Cardiac muscle cell (in vitro differentiated cells and primary cell): Measurements from ENCODE around the gene ACBD3. TPM values are rescaled to one million over a fixed set of nuclear protein-coding genes. Genes with fewer than 3 reads are reported as not detected.
A peak's percentile ranks its signal among the peaks of the same experiment; 100 is the strongest.

Experiments
- DNase-seq, 2 donors: peaks; one replicate each; pipeline versions ENCODE4 v3.0.0 to v3.0.0-alpha.2; 2010 to 2017; ENCODE audit warnings: low read depth in 1 of 2, low spot score in 1 of 2
- H3K27ac ChIP-seq: fragments of 200-600 bp; sonication (generic); 2 replicates; pipeline ENCODE4 v1.5.1; 2016
- H3K27me3 ChIP-seq: fragments of 200-600 bp; sonication (generic); 2 replicates; pipeline ENCODE4 v1.6.0; 2016; ENCODE audit warnings: control low read depth
- H3K36me3 ChIP-seq: fragments of 200-600 bp; sonication (generic); 2 replicates; pipeline ENCODE4 v1.5.1; 2016; ENCODE audit warnings: control low read depth
- H3K4me1 ChIP-seq: fragments of 200-600 bp; sonication (generic); 2 replicates; pipeline ENCODE4 v1.8.1; 2017; ENCODE audit warnings: low read depth, mild to moderate bottlenecking, mixed run types
- H3K4me3 ChIP-seq: fragments of 200-600 bp; sonication (generic); 2 replicates; pipeline ENCODE4 v1.5.1; 2016; ENCODE audit warnings: mild to moderate bottlenecking
- H3K9me3 ChIP-seq: fragments of 200-600 bp; sonication (generic); 2 replicates; pipeline ENCODE4 v1.5.1; 2017; ENCODE audit warnings: low read depth, mild to moderate bottlenecking, control low read depth
- polyA plus RNA-seq: library from polyadenylated mRNA; unstranded; fragments of >200 nt; fragmentation: Nextera tagmentation; extraction: Ambion mirVana; gene quantifications from 2 replicates; pipeline ENCODE4 v1.2.1, GENCODE V29; 2016
- total RNA-seq: library from RNA; depleted of rRNA; stranded (reverse); fragments of >200 nt; gene quantifications from 2 replicates; pipeline ENCODE4 v1.2.3, GENCODE V29; 2016
- TF ChIP-seq, protein P1 (sequence below): IDR thresholded peaks from 2 replicates; pipeline ENCODE4 v1.5.1; 2012; ENCODE audit warnings: low read depth, mild to moderate bottlenecking, low read length

ACBD3 gene
- total and polyA plus RNA-seq, 2 experiments from 2014 or later, result 45.5 to 47.4 TPM

DNA sequence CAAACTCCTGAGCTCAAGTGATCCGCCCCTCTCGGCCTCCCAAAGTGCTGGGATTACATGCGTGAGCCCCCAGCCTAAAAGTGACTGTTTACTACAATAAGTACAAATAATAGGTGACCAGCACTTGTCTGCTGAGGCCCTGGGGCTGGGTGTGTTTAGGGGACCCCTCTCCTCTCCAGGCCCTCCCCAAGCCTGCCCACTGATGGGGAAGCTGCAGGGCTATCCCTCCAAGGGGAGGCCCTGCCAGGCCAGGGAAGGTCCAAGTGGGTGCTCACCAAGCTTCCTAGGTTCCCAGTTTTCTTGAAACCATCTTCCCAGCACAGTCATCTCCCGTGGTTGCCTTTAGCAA lies 63.4 kb downstream of the ACBD3 start:
- no peak for DNase-seq
- TF ChIP-seq, protein P1, sequence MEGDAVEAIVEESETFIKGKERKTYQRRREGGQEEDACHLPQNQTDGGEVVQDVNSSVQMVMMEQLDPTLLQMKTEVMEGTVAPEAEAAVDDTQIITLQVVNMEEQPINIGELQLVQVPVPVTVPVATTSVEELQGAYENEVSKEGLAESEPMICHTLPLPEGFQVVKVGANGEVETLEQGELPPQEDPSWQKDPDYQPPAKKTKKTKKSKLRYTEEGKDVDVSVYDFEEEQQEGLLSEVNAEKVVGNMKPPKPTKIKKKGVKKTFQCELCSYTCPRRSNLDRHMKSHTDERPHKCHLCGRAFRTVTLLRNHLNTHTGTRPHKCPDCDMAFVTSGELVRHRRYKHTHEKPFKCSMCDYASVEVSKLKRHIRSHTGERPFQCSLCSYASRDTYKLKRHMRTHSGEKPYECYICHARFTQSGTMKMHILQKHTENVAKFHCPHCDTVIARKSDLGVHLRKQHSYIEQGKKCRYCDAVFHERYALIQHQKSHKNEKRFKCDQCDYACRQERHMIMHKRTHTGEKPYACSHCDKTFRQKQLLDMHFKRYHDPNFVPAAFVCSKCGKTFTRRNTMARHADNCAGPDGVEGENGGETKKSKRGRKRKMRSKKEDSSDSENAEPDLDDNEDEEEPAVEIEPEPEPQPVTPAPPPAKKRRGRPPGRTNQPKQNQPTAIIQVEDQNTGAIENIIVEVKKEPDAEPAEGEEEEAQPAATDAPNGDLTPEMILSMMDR, result no peak
- peaks cover 12% of the 10 kb centered on the region for H3K4me1 ChIP-seq
- H3K9me3 ChIP-seq, result no peaks in the 10 kb centered on the region
- H3K27me3 ChIP-seq, result peaks cover 7% of the 10 kb centered on the region
- H3K36me3 ChIP-seq, result no peaks in the 10 kb centered on the region
- no peak overlapping the region for H3K4me3 ChIP-seq
- no peak overlapping the region for H3K27ac ChIP-seq

DNA sequence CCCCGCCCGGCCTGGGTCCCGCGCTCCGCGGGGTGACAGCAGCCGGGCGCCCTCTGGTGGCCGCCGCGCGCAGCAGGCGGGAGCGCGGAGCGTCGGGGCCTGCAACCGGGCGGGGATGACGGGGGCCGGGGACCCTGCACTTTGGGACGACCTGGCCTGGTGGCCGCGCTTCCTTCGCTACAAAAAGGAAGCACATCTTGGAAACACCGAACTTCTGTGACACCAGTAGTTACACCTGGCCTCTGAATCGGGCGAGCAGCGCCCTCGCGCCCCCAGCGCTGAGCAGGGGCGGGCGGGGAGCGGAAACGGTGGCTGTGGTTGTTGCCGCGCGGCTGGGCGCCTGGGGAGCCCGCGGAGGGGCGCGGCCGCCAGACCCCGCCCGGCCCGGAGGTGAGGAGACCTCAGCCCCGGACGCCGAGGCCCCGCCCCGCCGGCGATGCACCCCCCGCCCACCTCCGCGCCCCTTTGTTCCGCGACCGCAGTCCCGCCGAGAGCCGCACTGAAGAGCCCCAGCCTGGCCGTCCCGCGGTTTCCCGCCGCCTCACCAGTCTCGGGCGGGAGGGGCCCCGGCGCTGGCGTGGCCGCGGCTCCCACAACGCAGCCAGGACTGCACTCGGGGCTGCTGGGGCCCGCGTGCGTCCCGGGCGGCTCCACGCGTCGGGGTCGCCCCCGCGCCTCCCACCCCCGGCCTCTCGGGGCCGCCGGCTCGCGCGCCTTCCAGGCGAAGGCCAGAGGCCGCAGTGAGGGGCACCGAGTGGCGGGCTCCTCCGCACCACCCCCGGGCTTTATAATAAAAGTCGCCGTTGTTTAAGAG lies 64.7 kb downstream of the ACBD3 start:
- H3K9me3 ChIP-seq, result no peaks in the 10 kb centered on the region
- H3K4me1 ChIP-seq, result peaks cover 5% of the 10 kb centered on the region
- peaks cover 7% of the 10 kb centered on the region for H3K27me3 ChIP-seq
- TF ChIP-seq, protein P1, result peak; percentile 51
- H3K36me3 ChIP-seq, result no peaks in the 10 kb centered on the region
- no peak overlapping the region for H3K27ac ChIP-seq
- DNase-seq, result peak; percentile 52 to 77
- peak overlapping the region; percentile 37 for H3K4me3 ChIP-seq

DNA sequence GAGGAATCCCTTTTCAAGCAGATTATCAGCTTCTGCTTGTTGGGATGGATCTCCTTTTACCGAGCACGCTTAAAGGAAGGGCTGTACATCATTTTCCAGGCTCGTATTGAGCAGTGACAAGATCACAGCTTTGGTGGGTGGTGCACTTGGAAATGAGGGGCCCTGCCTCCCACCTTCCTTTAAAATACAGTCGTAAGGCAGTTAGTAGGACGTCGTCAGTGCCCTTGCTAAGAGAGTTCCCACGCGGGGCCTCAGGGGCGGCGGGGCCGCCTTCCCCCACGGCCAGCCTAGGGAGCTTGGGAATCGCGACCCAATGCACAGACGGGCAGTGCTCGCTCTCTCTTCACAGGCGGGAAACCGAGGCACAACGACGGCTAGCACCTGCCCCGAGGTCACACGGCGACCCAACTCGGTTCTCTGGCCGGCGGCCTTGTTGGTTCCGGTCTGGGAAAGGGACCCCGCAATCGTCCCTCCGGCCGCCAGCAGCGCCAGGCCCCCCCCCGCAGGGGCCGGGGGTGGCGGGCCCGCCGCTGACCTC lies 65.4 kb downstream of the ACBD3 start:
- Histone ChIP-seq H3K4me3 (peak overlapping the region; percentile 37), H3K36me3 (no peaks in the 10 kb centered on the region), H3K9me3 (no peaks in the 10 kb centered on the region), H3K4me1 (peaks cover 5% of the 10 kb centered on the region), H3K27ac (no peak overlapping the region), H3K27me3 (peaks cover 7% of the 10 kb centered on the region)
- no peak for DNase-seq
- TF ChIP-seq, protein P1, result no peak

DNA sequence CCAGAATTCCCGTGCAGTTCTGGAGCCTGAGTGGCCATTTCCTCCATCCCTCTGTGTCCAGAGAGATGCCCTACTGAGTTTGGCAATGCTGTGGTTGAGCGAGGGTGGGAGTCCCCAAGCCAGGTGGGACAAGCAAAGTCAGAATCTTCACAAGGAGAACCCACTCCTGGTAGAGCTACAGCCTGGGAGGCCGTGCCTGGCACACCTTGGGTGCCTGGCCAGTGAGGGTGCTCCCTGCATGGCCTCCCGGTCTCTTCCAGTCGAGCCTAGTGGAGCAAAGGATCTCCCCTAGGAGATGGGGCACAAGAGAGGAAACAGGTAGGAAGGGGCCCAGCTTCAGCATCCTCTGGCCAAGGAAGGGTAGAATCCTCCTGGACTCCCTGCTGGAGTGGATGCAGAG lies 66.1 kb downstream of the ACBD3 start:
- H3K9me3 ChIP-seq, result no peaks in the 10 kb centered on the region
- peaks cover 7% of the 10 kb centered on the region for H3K27me3 ChIP-seq
- TF ChIP-seq, protein P1, result no peak
- no peak overlapping the region for H3K27ac ChIP-seq
- no peak for DNase-seq
- no peaks in the 10 kb centered on the region for H3K36me3 ChIP-seq
- peaks cover 5% of the 10 kb centered on the region for H3K4me1 ChIP-seq
- H3K4me3 ChIP-seq, result no peak overlapping the region

DNA sequence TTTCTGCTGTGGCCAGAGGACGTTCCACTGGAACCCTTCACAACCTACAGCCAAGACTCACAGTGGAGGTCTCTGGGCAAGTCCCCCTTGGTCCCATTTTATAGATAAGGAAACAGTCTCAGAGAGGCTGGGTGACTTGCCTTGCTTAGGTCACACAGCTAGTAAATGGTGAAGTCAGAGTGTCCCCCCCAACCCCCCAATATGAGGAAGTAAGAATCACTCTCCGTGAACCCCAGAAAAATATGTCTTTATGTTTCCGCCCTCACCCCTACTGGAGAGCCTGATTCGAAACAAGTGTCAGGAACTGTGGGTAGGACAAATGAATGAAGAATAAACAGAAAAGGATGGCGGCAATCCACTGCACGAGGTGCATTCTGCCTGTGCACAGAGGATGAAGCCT lies 67.4 kb downstream of the ACBD3 start:
- Histone ChIP-seq H3K36me3 (no peaks in the 10 kb centered on the region), H3K27me3 (peaks cover 7% of the 10 kb centered on the region), H3K4me1 (peaks cover 5% of the 10 kb centered on the region), H3K9me3 (no peaks in the 10 kb centered on the region), H3K4me3 (no peak overlapping the region), H3K27ac (no peak overlapping the region)
- TF ChIP-seq, protein P1, result no peak
- DNase-seq, result no peak
